IMR-90 (cell line): ENCODE results near the gene MAGI2.

Experiments used
- CEBPB ChIP-seq: IDR thresholded peaks from 2 replicates; pipeline ENCODE4 v1.6.1; 2012; ENCODE audit warnings: low read depth, low read length, improper control_type of control experiment
- CHD1 ChIP-seq: IDR thresholded peaks from 2 replicates; pipeline ENCODE4 v1.6.1; 2012; ENCODE audit warnings: low read depth, low read length, improper control_type of control experiment
- CTCF ChIP-seq: conservative IDR thresholded peaks from 2 replicates; pipeline ENCODE4 v1.5.1; 2012; ENCODE audit warnings: mild to moderate bottlenecking, low read depth, low read length, improper control_type of control experiment
- ELK1 ChIP-seq: fragments of 150-350 bp; IDR thresholded peaks from 2 replicates; pipeline ENCODE4 v1.6.1; 2016; ENCODE audit warnings: low read depth, mild to moderate bottlenecking, low read length, moderate library complexity, borderline replicate concordance
- MAFK ChIP-seq: IDR thresholded peaks from 2 replicates; pipeline ENCODE4 v1.6.1; 2012; ENCODE audit warnings: low read depth, low read length, improper control_type of control experiment
- MAZ ChIP-seq: IDR thresholded peaks from 2 replicates; pipeline ENCODE4 v1.6.1; 2012; ENCODE audit warnings: low read depth, mild to moderate bottlenecking, low read length, improper control_type of control experiment, moderate library complexity, borderline replicate concordance
- MXI1 ChIP-seq: IDR thresholded peaks from 2 replicates; pipeline ENCODE4 v1.6.1; 2012; ENCODE audit warnings: low read depth, mild to moderate bottlenecking, low read length, moderate library complexity, borderline replicate concordance
- NFE2L2 ChIP-seq: fragments of 150-350 bp; IDR thresholded peaks from 2 replicates; pipeline ENCODE4 v1.6.1; 2016; ENCODE audit warnings: low read depth, mild to moderate bottlenecking, low read length
- POLR2A ChIP-seq: IDR thresholded peaks from 2 replicates; pipeline ENCODE4 v1.6.1; 2012; ENCODE audit warnings: mild to moderate bottlenecking, low read depth, low read length
- RAD21 ChIP-seq: IDR thresholded peaks from 2 replicates; pipeline ENCODE4 v1.6.1; 2012; ENCODE audit warnings: low read length, improper control_type of control experiment
- RCOR1 ChIP-seq: IDR thresholded peaks from 2 replicates; pipeline ENCODE4 v1.6.1; 2012; ENCODE audit warnings: mild to moderate bottlenecking, low read length, improper control_type of control experiment; ENCODE audit not compliant: insufficient replicate concordance
- RFX5 ChIP-seq: IDR thresholded peaks from 2 replicates; pipeline ENCODE4 v1.8.0; 2012; ENCODE audit warnings: low read depth, mild to moderate bottlenecking, low read length, moderate library complexity
- SMC3 ChIP-seq: fragments of 150-350 bp; IDR thresholded peaks from 2 replicates; pipeline ENCODE4 v1.6.1; 2016; ENCODE audit warnings: low read depth, mild to moderate bottlenecking, antibody characterized with exemption, low read length, moderate library complexity

GRCh38 chr7:77983973-77984372 lies 1469.5 kb downstream of the MAGI2 start:
- TF ChIP-seq CTCF = no peak
- TF ChIP-seq MAFK = no peak
- TF ChIP-seq SMC3 = no peak
- no peak for TF ChIP-seq RCOR1
- TF ChIP-seq CEBPB = no peak
- TF ChIP-seq POLR2A = no peak
- TF ChIP-seq ELK1 = no peak
- no peak for TF ChIP-seq RFX5
- TF ChIP-seq RAD21 = no peak
- TF ChIP-seq CHD1 = no peak
- no peak for TF ChIP-seq MAZ
- no peak for TF ChIP-seq NFE2L2
- no peak for TF ChIP-seq MXI1
